Measurements from ENCODE around the gene CAB39L.
A peak's percentile ranks its signal among the peaks of the same experiment; 100 is the strongest.

Gene CAB39L

GRCh38 chr13:49302817-49303216, 141.0 kb downstream of the CAB39L start:
- no peak overlapping the region for H3K4me3 ChIP-seq (ENCODE audit: control insufficient read depth, low read depth, low read length)
- DNase-seq (ENCODE audit: low read depth): no peak
- TF ChIP-seq, protein P1, sequence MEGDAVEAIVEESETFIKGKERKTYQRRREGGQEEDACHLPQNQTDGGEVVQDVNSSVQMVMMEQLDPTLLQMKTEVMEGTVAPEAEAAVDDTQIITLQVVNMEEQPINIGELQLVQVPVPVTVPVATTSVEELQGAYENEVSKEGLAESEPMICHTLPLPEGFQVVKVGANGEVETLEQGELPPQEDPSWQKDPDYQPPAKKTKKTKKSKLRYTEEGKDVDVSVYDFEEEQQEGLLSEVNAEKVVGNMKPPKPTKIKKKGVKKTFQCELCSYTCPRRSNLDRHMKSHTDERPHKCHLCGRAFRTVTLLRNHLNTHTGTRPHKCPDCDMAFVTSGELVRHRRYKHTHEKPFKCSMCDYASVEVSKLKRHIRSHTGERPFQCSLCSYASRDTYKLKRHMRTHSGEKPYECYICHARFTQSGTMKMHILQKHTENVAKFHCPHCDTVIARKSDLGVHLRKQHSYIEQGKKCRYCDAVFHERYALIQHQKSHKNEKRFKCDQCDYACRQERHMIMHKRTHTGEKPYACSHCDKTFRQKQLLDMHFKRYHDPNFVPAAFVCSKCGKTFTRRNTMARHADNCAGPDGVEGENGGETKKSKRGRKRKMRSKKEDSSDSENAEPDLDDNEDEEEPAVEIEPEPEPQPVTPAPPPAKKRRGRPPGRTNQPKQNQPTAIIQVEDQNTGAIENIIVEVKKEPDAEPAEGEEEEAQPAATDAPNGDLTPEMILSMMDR (conservative IDR thresholded peaks at IDR 0.05; ENCODE audit: control insufficient read depth, insufficient read depth, low read depth, low read length): no peak

GRCh38 chr13:49302222-49302621, 141.6 kb downstream of the CAB39L start:
- TF ChIP-seq, protein P1 (conservative IDR thresholded peaks at IDR 0.05; ENCODE audit: control insufficient read depth, insufficient read depth, low read depth, low read length): no peak

GRCh38 chr13:49300739-49301589, 142.9 kb downstream of the CAB39L start:
- TF ChIP-seq, protein P1 (conservative IDR thresholded peaks at IDR 0.05; ENCODE audit: control insufficient read depth, insufficient read depth, low read depth, low read length): peak; percentile 89
- H3K4me3 ChIP-seq (ENCODE audit: control insufficient read depth, low read depth, low read length): peak overlapping the region; percentile 32
- peak; percentile 79 for DNase-seq (ENCODE audit: low read depth)

More at GRCh38 chr13:49302222-49302621, 141.6 kb downstream of the CAB39L start:
- DNase-seq (ENCODE audit: low read depth): no peak
- H3K4me3 ChIP-seq (ENCODE audit: control insufficient read depth, low read depth, low read length): no peak overlapping the region

- no peak overlapping the region for H3K4me3 ChIP-seq (ENCODE audit: control insufficient read depth, low read depth, low read length)
- TF ChIP-seq, protein P1 (conservative IDR thresholded peaks at IDR 0.05; ENCODE audit: control insufficient read depth, insufficient read depth, low read depth, low read length): no peak
- DNase-seq (ENCODE audit: low read depth): no peak
These were observed 143.6 kb downstream of the CAB39L start for GRCh38 chr13:49300276-49300675.

- no peak overlapping the region for H3K4me3 ChIP-seq (ENCODE audit: control insufficient read depth, low read depth, low read length)
- TF ChIP-seq, protein P1 (conservative IDR thresholded peaks at IDR 0.05; ENCODE audit: control insufficient read depth, insufficient read depth, low read depth, low read length): no peak
- DNase-seq (ENCODE audit: low read depth): no peak
These were observed 144.8 kb downstream of the CAB39L start for GRCh38 chr13:49298903-49299605.

GRCh38 chr13:49298416-49298815, 145.4 kb downstream of the CAB39L start:
- no peak overlapping the region for H3K4me3 ChIP-seq (ENCODE audit: control insufficient read depth, low read depth, low read length)
- TF ChIP-seq, protein P1 (conservative IDR thresholded peaks at IDR 0.05; ENCODE audit: control insufficient read depth, insufficient read depth, low read depth, low read length): no peak

More at GRCh38 chr13:49298416-49298815, 145.4 kb downstream of the CAB39L start:
- no peak for DNase-seq (ENCODE audit: low read depth)

Data from fibroblast of mammary gland (primary cell).